ENCODE measurements around the gene MTM1.
A peak's percentile ranks its signal among the peaks of the same experiment; 100 is the strongest.

The MTM1 gene

GRCh38 chrX:150568320-150569154 lies at the start of gene MTM1:
MTM1 (plus strand) TSS chrX:150568621; CDS start chrX:150592615, 23,994 bp downstream.
- DNase-seq: peak; percentile 95

- DNase-seq: no peak
Observed at GRCh38 chrX:150522494-150522893, 45.9 kb upstream of the MTM1 start.

GRCh38 chrX:150525061-150525919 lies 43.1 kb upstream of the MTM1 start:
- no peak for DNase-seq

GRCh38 chrX:150526692-150527091 lies 41.7 kb upstream of the MTM1 start:
- no peak for DNase-seq

- DNase-seq: peak; percentile 67
Observed at GRCh38 chrX:150527108-150527507, 41.3 kb upstream of the MTM1 start.

GRCh38 chrX:150529587-150529986 lies 38.8 kb upstream of the MTM1 start:
- no peak for DNase-seq

- DNase-seq: no peak
Observed at GRCh38 chrX:150530821-150531220, 37.6 kb upstream of the MTM1 start.

GRCh38 chrX:150531467-150531866 lies 37.0 kb upstream of the MTM1 start:
- DNase-seq: no peak

- no peak for DNase-seq
Observed at GRCh38 chrX:150533863-150534262, 34.6 kb upstream of the MTM1 start.

- no peak for DNase-seq
Observed at GRCh38 chrX:150536455-150537116, 31.8 kb upstream of the MTM1 start.

- no peak for DNase-seq
Observed at GRCh38 chrX:150537851-150538250, 30.6 kb upstream of the MTM1 start.

GRCh38 chrX:150540965-150541364 lies 27.5 kb upstream of the MTM1 start:
- no peak for DNase-seq

GRCh38 chrX:150542846-150543229 lies 25.6 kb upstream of the MTM1 start:
- DNase-seq: no peak

GRCh38 chrX:150543230-150544155 lies 24.9 kb upstream of the MTM1 start:
- no peak for DNase-seq

GRCh38 chrX:150544222-150544787 lies 24.1 kb upstream of the MTM1 start:
- DNase-seq: no peak

GRCh38 chrX:150544835-150545770 lies 23.3 kb upstream of the MTM1 start:
- no peak for DNase-seq

- DNase-seq: no peak
Observed at GRCh38 chrX:150546711-150547153, 21.7 kb upstream of the MTM1 start.

GRCh38 chrX:150547375-150548115 lies 20.9 kb upstream of the MTM1 start:
- DNase-seq: peak; percentile 59

- DNase-seq: no peak
Observed at GRCh38 chrX:150548251-150548650, 20.2 kb upstream of the MTM1 start.

- DNase-seq: peak; percentile 32
Observed at GRCh38 chrX:150548684-150549083, 19.7 kb upstream of the MTM1 start.
